Testis (tissue), 3 donors: ENCODE measurements around the gene AP1G1. TPM values are rescaled to one million over a fixed set of nuclear protein-coding genes. Genes with fewer than 3 reads are reported as not detected.

Source experiments
- DNase-seq: peaks from one replicate; pipeline ENCODE4 v3.0.0-alpha.2; 2019
- H3K27ac ChIP-seq, 2 donors: fragments of 200-600 bp; sonication (generic); one replicate each; pipeline ENCODE4 v1.5.1; 2019
- H3K27me3 ChIP-seq: fragments of 200-600 bp; sonication (generic); one replicate; pipeline ENCODE4 v1.5.1; 2019
- H3K36me3 ChIP-seq: fragments of 200-600 bp; sonication (generic); one replicate; pipeline ENCODE4 v1.5.1; 2017; ENCODE audit warnings: low read depth; ENCODE audit errors: missing control alignments
- H3K4me1 ChIP-seq: fragments of 200-600 bp; sonication (generic); one replicate; pipeline ENCODE4 v1.5.1; 2019
- H3K4me3 ChIP-seq, 2 donors: fragments of 200-600 bp; sonication (generic); one replicate each; pipeline ENCODE4 v1.5.1; 2017 to 2019
- H3K9me3 ChIP-seq: fragments of 200-600 bp; sonication (generic); one replicate; pipeline ENCODE4 v1.5.1; 2017
- CTCF ChIP-seq, 3 experiments: fragments of 450-650 bp in 2 of 3; fragments of 200-600 bp in 1 of 3; sonication (generic) in 1 of 3; IDR thresholded peaks; one replicate each; pipeline ENCODE4 v1.5.1; 2016 to 2019; ENCODE audit warnings: antibody characterized with exemption in 3 of 3, mild to moderate bottlenecking in 2 of 3, moderate library complexity in 1 of 3
- POLR2A ChIP-seq: fragments of 450-650 bp; IDR thresholded peaks from one replicate; pipeline ENCODE4 v1.6.1; 2017; ENCODE audit warnings: antibody characterized with exemption, mild to moderate bottlenecking, moderate library complexity
- WGBS, 2 donors: methylation state at CpG; one replicate each; pipeline ENCODE4 v1.1.5; 2018; 5-methylcytosine and 5-hydroxymethylcytosine counted together
- intact Hi-C: fragments of 100-400 bp; cut with DNase I; formaldehyde crosslinking; loops from one replicate; pipeline ENCODE4 v1.15.1; 2023; ENCODE audit warnings: low total_unique reads
- polyA plus RNA-seq: library from polyadenylated mRNA; stranded (reverse); fragments of 350-450 nt; fragmentation: Illumina TruSeq; extraction: RNeasy Lipid Tissue Mini Kit (QIAGEN cat#74804); gene quantifications from one replicate; pipeline ENCODE4 v1.2.3, GENCODE V29; 2014; ENCODE audit warnings: low read depth, low replicate concordance; ENCODE audit not compliant: insufficient read depth
- total RNA-seq, 2 donors: library from RNA; depleted of rRNA; stranded (reverse); fragments of >200 nt; gene quantifications; one replicate each; pipeline ENCODE4 v1.2.3, GENCODE V29; 2016

The AP1G1 gene
- total and polyA plus RNA-seq, 3 donors from 2014 or later, result 125 to 203 (median 155) TPM

GRCh38 chr16:71778780-71779179, 29.9 kb downstream of the AP1G1 start:
- WGBS, 2 donors, result 77 to 83% methylated on average over 5 of the region's 5 CpGs
- TF ChIP-seq CTCF (IDR thresholded peaks at IDR 0.05) (no peak), POLR2A (no peak)
- H3K4me1 ChIP-seq, result no peaks in the 10 kb centered on the region
- no peaks in the 10 kb centered on the region for H3K9me3 ChIP-seq
- no peak overlapping the region for H3K4me3 ChIP-seq
- no peak for DNase-seq
- intact Hi-C loops, result no loop called here
- no peaks in the 10 kb centered on the region for H3K36me3 ChIP-seq
- H3K27ac ChIP-seq, result no peak overlapping the region
- no peaks in the 10 kb centered on the region for H3K27me3 ChIP-seq

- Histone ChIP-seq H3K4me1 (no peaks in the 10 kb centered on the region), H3K36me3 (no peaks in the 10 kb centered on the region), H3K27me3 (no peaks in the 10 kb centered on the region), H3K9me3 (no peaks in the 10 kb centered on the region), H3K27ac (no peak overlapping the region), H3K4me3 (no peak overlapping the region)
- TF ChIP-seq CTCF (IDR thresholded peaks at IDR 0.05) (no peak), POLR2A (no peak)
- no peak for DNase-seq
- 93 to 95% methylated on average over 10 of the region's 10 CpGs for WGBS, 2 donors
- intact Hi-C loops, result no loop called here
Observed at GRCh38 chr16:71777329-71777728, 31.3 kb downstream of the AP1G1 start.

- H3K27me3 ChIP-seq, result no peaks in the 10 kb centered on the region
- no peaks in the 10 kb centered on the region for H3K9me3 ChIP-seq
- no peak for DNase-seq
- no peak for TF ChIP-seq CTCF (IDR thresholded peaks at IDR 0.05)
- no peak for TF ChIP-seq POLR2A
- H3K4me1 ChIP-seq, result no peaks in the 10 kb centered on the region
- 92% methylated on average over 4 of the region's 4 CpGs for WGBS, 2 donors
- no peak overlapping the region for H3K4me3 ChIP-seq
- H3K27ac ChIP-seq, result no peak overlapping the region
- no peaks in the 10 kb centered on the region for H3K36me3 ChIP-seq
- intact Hi-C loops, result no loop called here
Observed at GRCh38 chr16:71775949-71776348, 32.7 kb downstream of the AP1G1 start.

- no peak for DNase-seq
- no peak overlapping the region for H3K4me3 ChIP-seq
- H3K36me3 ChIP-seq, result no peaks in the 10 kb centered on the region
- H3K4me1 ChIP-seq, result peaks cover 7% of the 10 kb centered on the region
- intact Hi-C loops, result no loop called here
- H3K27me3 ChIP-seq, result no peaks in the 10 kb centered on the region
- H3K27ac ChIP-seq, result no peak overlapping the region
- H3K9me3 ChIP-seq, result no peaks in the 10 kb centered on the region
- TF ChIP-seq CTCF (IDR thresholded peaks at IDR 0.05) (no peak), POLR2A (no peak)
Observed at GRCh38 chr16:71771571-71771970, 37.1 kb downstream of the AP1G1 start.

- H3K27me3 ChIP-seq, result no peaks in the 10 kb centered on the region
- no peaks in the 10 kb centered on the region for H3K9me3 ChIP-seq
- TF ChIP-seq CTCF (IDR thresholded peaks at IDR 0.05), result no peak
- TF ChIP-seq POLR2A, result no peak
- no peak overlapping the region for H3K4me3 ChIP-seq
- intact Hi-C loops, result no loop called here
- H3K36me3 ChIP-seq, result no peaks in the 10 kb centered on the region
- DNase-seq, result no peak
- no peak overlapping the region for H3K27ac ChIP-seq
- peaks cover 7% of the 10 kb centered on the region for H3K4me1 ChIP-seq
- WGBS, 2 donors, result 88 to 100% methylated on average over 1 of the region's 1 CpG
Observed at GRCh38 chr16:71769222-71769621, 39.4 kb downstream of the AP1G1 start.
